ENCODE measurements around the gene LITAFD. TPM values are rescaled to one million over a fixed set of nuclear protein-coding genes. Genes with fewer than 3 reads are reported as not detected.
"Not testable (repeated sequence)": the region's sequence is repeated elsewhere in the genome, so short reads cannot be mapped to it uniquely, and the experiment has no call there.

Gene LITAFD
- total RNA-seq (under 1 TPM in 1 of 2 donors, not detected in 1; 0.75 TPM), total RNA-seq (0 to 0.30 reads per million in 2 donors)

- H3K9me3 ChIP-seq (ENCODE audit: control insufficient read depth, low read length, poor library complexity, severe bottlenecking) = no peaks in the 10 kb centered on the region
- DNase-seq (no peak), ATAC-seq (no peak)
- Mint-ChIP-seq H3K27ac (peak within 1 kb of the TSS; percentile 8), H3K4me1 (peaks cover 17% of the 10 kb centered on the region), H3K36me3 (ENCODE audit: low read depth) (peaks cover under 1% of the 10 kb centered on the region), H3K4me3 (no peak within 1 kb of the TSS), H3K27me3 (peaks cover 11% of the 10 kb centered on the region)
Observed at GRCh38 chr16:8882041-8882617, at the start of gene LITAFD. TSS of gene LITAFD (plus strand) at chr16:8882351. CDS start at chr16:8884356, 2,005 bp downstream.

- Mint-ChIP-seq H3K27me3 (no peaks in the 10 kb centered on the region), H3K4me3 (no peak overlapping the region), H3K4me1 (peaks cover 15% of the 10 kb centered on the region), H3K27ac (peak overlapping the region; percentile 61), H3K36me3 (ENCODE audit: low read depth) (peaks cover 5% of the 10 kb centered on the region)
- DNase-seq (no peak), ATAC-seq (no peak)
- no peaks in the 10 kb centered on the region for H3K9me3 ChIP-seq (ENCODE audit: control insufficient read depth, low read length, poor library complexity, severe bottlenecking)
Observed at GRCh38 chr16:8832717-8833105, 49.4 kb upstream of the LITAFD start.

- not testable (repeated sequence) for H3K36me3 Mint-ChIP-seq (ENCODE audit: low read depth)
Observed at GRCh38 chr16:8836797-8837196, 45.4 kb upstream of the LITAFD start.

GRCh38 chr16:8837594-8837993 is 44.6 kb upstream of the LITAFD start:
- H3K36me3 Mint-ChIP-seq (ENCODE audit: low read depth); H3K27ac Mint-ChIP-seq; H3K27me3 Mint-ChIP-seq; H3K9me3 ChIP-seq (ENCODE audit: control insufficient read depth, low read length, poor library complexity, severe bottlenecking); H3K4me3 Mint-ChIP-seq; ATAC-seq; DNase-seq: not testable (repeated sequence)
- H3K4me1 Mint-ChIP-seq = peaks cover 21% of the 10 kb centered on the region

More at GRCh38 chr16:8836797-8837196, 45.4 kb upstream of the LITAFD start:
- peaks cover 15% of the 10 kb centered on the region for H3K4me1 Mint-ChIP-seq
- H3K27me3 Mint-ChIP-seq; H3K27ac Mint-ChIP-seq; DNase-seq; ATAC-seq; H3K4me3 Mint-ChIP-seq; H3K9me3 ChIP-seq (ENCODE audit: control insufficient read depth, low read length, poor library complexity, severe bottlenecking): not testable (repeated sequence)

DNA sequence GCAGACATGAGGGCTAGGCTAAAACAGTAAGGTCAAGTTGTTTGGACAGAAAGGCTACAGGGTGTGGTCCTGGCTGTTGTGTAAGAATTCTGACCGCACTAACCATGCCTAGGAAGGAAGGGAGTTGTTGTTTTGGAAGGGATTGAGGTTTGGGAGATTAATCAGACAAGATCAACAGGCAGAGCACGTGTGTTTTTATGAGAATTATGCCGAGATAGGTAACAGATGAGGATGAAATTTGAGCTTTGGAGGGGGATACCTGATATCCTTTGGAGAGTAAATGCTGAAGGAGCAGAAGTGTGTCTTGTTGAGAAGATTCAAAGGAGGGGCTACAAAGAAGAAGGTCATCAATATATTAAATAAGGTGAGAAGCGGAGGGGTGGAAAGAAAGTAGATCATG is 40.1 kb upstream of the LITAFD start:
- H3K4me3 Mint-ChIP-seq = peak overlapping the region; percentile 66
- not testable (repeated sequence) for H3K27me3 Mint-ChIP-seq; DNase-seq; H3K36me3 Mint-ChIP-seq (ENCODE audit: low read depth); H3K9me3 ChIP-seq (ENCODE audit: control insufficient read depth, low read length, poor library complexity, severe bottlenecking); ATAC-seq
- H3K4me1 Mint-ChIP-seq = peaks cover 28% of the 10 kb centered on the region
- H3K27ac Mint-ChIP-seq = peak overlapping the region; percentile 84

GRCh38 chr16:8843296-8843695 is 38.9 kb upstream of the LITAFD start:
- ATAC-seq; H3K27me3 Mint-ChIP-seq; DNase-seq; H3K36me3 Mint-ChIP-seq (ENCODE audit: low read depth); H3K9me3 ChIP-seq (ENCODE audit: control insufficient read depth, low read length, poor library complexity, severe bottlenecking): not testable (repeated sequence)
- H3K4me1 Mint-ChIP-seq = peaks cover 28% of the 10 kb centered on the region
- H3K4me3 Mint-ChIP-seq = peak overlapping the region; percentile 55
- H3K27ac Mint-ChIP-seq = peak overlapping the region; percentile 84

DNA sequence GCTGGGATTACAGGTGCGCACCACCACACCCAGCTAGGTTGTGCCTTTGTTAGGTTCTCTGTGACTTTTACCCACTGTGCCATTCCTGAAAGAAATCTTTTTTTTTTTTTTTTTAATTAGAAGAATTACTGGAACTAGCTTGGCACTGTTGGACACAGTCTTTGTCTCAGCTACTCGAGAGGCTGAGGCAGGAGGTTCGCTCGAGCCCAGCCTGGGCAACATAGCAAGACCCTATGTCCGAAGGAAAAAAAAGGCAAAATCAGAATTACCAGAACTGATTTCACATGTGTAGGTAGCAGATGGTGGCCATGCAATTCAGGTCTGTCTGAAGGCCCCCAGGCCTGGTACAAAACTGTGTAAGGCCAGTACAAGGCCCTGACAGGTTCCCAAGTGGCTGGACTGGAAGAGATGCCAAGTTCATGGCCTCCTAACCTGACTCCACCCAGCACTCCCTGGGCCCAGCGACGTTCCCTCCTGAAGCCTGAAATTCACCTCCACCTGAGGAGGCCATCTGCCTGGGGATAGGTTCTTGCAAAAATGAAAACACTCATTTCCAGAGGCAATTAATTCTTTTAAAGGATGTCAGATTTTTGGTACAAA is 36.4 kb upstream of the LITAFD start:
- no peak for ATAC-seq
- no peaks in the 10 kb centered on the region for H3K27me3 Mint-ChIP-seq
- H3K36me3 Mint-ChIP-seq (ENCODE audit: low read depth) = peaks cover 6% of the 10 kb centered on the region
- peaks cover 41% of the 10 kb centered on the region for H3K4me1 Mint-ChIP-seq
- DNase-seq = no peak
- no peak overlapping the region for H3K4me3 Mint-ChIP-seq
- H3K27ac Mint-ChIP-seq = peak overlapping the region; percentile 14
- no peaks in the 10 kb centered on the region for H3K9me3 ChIP-seq (ENCODE audit: control insufficient read depth, low read length, poor library complexity, severe bottlenecking)

DNA sequence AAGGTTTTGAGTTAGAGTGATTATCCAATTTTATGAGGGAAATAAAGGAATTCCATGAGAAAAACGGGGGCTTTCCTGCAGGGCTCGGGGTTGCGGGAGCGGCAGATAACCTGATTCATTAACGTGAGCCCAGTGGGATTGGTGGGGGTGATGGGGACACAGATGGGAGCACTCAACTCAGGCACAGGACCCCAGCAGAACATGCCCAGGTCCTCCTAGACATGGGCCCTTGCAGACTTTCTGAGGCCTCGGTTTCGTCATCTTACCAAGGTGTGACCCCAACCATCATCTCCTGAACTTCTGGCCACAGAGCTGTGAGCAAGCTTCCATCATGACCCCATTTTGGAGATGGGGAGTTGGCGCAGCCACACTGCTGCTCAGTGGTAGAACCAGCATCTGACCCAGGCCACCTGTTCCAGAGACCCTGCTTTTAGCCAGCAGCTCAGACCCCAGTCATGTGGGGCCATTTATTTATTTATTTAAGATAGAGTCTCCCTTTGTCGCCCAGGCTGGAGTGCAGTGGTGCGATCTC is 35.7 kb upstream of the LITAFD start:
- ATAC-seq (no peak), DNase-seq (no peak)
- no peak overlapping the region for H3K27ac Mint-ChIP-seq
- H3K4me3 Mint-ChIP-seq = no peak overlapping the region
- no peaks in the 10 kb centered on the region for H3K27me3 Mint-ChIP-seq
- H3K36me3 Mint-ChIP-seq (ENCODE audit: low read depth) = peaks cover 6% of the 10 kb centered on the region
- H3K4me1 Mint-ChIP-seq = peaks cover 45% of the 10 kb centered on the region
- no peaks in the 10 kb centered on the region for H3K9me3 ChIP-seq (ENCODE audit: control insufficient read depth, low read length, poor library complexity, severe bottlenecking)

- Mint-ChIP-seq H3K27ac (no peak overlapping the region), H3K4me3 (no peak overlapping the region), H3K27me3 (no peaks in the 10 kb centered on the region), H3K36me3 (ENCODE audit: low read depth) (peaks cover 4% of the 10 kb centered on the region), H3K4me1 (peaks cover 44% of the 10 kb centered on the region)
- ATAC-seq (no peak), DNase-seq (no peak)
- H3K9me3 ChIP-seq (ENCODE audit: control insufficient read depth, low read length, poor library complexity, severe bottlenecking) = no peaks in the 10 kb centered on the region
Observed at GRCh38 chr16:8847145-8847544, 35.0 kb upstream of the LITAFD start.

GRCh38 chr16:8847623-8848022 is 34.5 kb upstream of the LITAFD start:
- H3K27me3 Mint-ChIP-seq = no peaks in the 10 kb centered on the region
- no peaks in the 10 kb centered on the region for H3K9me3 ChIP-seq (ENCODE audit: control insufficient read depth, low read length, poor library complexity, severe bottlenecking)
- peaks cover 40% of the 10 kb centered on the region for H3K4me1 Mint-ChIP-seq
- no peak overlapping the region for H3K4me3 Mint-ChIP-seq
- no peak for DNase-seq
- H3K27ac Mint-ChIP-seq = no peak overlapping the region
- ATAC-seq = no peak
- H3K36me3 Mint-ChIP-seq (ENCODE audit: low read depth) = peaks cover 2% of the 10 kb centered on the region

DNA sequence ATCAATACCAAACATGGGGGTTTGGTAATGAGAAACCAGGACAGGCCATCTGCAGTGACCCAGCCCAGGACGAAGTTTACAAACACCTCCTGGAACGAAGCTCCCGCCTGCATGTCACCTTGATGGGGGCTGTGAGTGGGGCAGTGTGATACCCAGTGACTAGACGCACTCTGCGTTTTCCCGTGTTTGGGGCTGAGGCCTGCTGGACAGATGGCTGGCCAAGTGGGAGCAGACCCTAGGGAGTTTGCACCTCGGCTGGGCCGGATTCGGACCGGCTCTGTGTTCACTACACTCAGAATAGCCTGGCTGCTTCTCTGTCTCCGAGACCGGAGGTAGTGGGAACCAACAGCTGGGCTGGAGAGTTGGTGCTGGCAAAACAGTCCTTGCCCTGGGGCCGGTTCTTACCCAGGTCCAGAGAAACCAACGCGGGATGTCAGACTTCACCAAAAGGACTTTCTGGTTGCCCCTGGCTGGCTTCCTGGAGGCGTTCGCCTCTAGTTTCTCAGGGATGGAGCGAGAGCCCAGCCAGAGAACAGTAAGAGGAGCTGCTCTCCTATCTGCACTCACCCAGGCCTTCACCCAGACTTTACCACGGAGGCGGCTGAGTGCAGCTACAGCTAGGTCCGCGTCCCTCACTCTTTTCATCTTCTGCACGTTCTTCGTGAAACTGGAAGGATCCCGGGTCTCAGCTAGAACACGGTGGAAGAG is 33.8 kb upstream of the LITAFD start:
- H3K36me3 Mint-ChIP-seq (ENCODE audit: low read depth) = peaks cover 2% of the 10 kb centered on the region
- no peak for DNase-seq
- H3K4me1 Mint-ChIP-seq = peaks cover 37% of the 10 kb centered on the region
- H3K4me3 Mint-ChIP-seq = no peak overlapping the region
- H3K9me3 ChIP-seq (ENCODE audit: control insufficient read depth, low read length, poor library complexity, severe bottlenecking) = no peaks in the 10 kb centered on the region
- H3K27me3 Mint-ChIP-seq = no peaks in the 10 kb centered on the region
- no peak overlapping the region for H3K27ac Mint-ChIP-seq
- ATAC-seq = no peak

GRCh38 chr16:8848939-8849391 is 33.2 kb upstream of the LITAFD start:
- H3K4me1 Mint-ChIP-seq = peaks cover 33% of the 10 kb centered on the region
- no peaks in the 10 kb centered on the region for H3K9me3 ChIP-seq (ENCODE audit: control insufficient read depth, low read length, poor library complexity, severe bottlenecking)
- peaks cover 2% of the 10 kb centered on the region for H3K36me3 Mint-ChIP-seq (ENCODE audit: low read depth)
- DNase-seq (no peak), ATAC-seq (no peak)
- H3K4me3 Mint-ChIP-seq = peak overlapping the region; percentile 62
- H3K27ac Mint-ChIP-seq = no peak overlapping the region
- H3K27me3 Mint-ChIP-seq = no peaks in the 10 kb centered on the region

DNA sequence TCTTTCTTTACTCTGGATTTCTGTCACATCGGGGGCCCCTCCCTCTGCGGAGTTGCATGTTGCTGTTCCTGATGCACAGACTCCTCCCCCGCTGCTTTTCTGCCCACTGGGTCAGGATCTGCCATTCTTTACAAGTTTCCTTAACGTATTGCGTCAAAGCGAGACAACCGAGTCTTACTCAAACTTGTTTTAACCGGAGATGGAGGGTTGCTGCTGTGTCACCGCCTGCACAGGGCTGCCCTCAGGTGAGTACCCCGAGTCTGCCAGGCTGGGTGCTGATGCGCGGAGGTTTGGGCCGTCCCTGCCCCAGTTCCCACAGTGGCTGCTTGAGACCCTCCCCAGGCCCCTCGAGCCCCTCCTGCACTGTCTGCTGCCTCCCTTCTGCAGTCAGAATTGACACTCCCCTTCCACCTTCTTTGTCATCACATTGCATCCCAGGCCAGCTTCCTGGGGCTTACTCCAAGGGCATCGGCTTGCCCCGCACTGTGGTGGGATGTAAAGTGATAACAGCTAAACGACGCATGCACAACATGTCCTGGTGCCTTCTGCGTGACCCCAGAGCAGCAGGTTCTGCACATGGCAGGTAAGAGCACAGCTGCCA is 32.6 kb upstream of the LITAFD start:
- peaks cover 2% of the 10 kb centered on the region for H3K36me3 Mint-ChIP-seq (ENCODE audit: low read depth)
- peak overlapping the region; percentile 34 for H3K27ac Mint-ChIP-seq
- no peaks in the 10 kb centered on the region for H3K27me3 Mint-ChIP-seq
- DNase-seq (no peak), ATAC-seq (no peak)
- H3K4me3 Mint-ChIP-seq = peak overlapping the region; percentile 62
- peaks cover 28% of the 10 kb centered on the region for H3K4me1 Mint-ChIP-seq
- H3K9me3 ChIP-seq (ENCODE audit: control insufficient read depth, low read length, poor library complexity, severe bottlenecking) = no peaks in the 10 kb centered on the region

Measured in T-helper 17 cell (primary cell).